CD4-positive, alpha-beta T cell treated with Interleukin-6 at 100 ng/mL for 8 hours (primary cell): Measurements from ENCODE around the gene UQCR10.

Source experiments
- DNase-seq: peaks from one replicate; pipeline ENCODE4 v3.0.0-alpha.2; 2020; ENCODE audit warnings: mixed read lengths, low spot score

Gene UQCR10

DNA sequence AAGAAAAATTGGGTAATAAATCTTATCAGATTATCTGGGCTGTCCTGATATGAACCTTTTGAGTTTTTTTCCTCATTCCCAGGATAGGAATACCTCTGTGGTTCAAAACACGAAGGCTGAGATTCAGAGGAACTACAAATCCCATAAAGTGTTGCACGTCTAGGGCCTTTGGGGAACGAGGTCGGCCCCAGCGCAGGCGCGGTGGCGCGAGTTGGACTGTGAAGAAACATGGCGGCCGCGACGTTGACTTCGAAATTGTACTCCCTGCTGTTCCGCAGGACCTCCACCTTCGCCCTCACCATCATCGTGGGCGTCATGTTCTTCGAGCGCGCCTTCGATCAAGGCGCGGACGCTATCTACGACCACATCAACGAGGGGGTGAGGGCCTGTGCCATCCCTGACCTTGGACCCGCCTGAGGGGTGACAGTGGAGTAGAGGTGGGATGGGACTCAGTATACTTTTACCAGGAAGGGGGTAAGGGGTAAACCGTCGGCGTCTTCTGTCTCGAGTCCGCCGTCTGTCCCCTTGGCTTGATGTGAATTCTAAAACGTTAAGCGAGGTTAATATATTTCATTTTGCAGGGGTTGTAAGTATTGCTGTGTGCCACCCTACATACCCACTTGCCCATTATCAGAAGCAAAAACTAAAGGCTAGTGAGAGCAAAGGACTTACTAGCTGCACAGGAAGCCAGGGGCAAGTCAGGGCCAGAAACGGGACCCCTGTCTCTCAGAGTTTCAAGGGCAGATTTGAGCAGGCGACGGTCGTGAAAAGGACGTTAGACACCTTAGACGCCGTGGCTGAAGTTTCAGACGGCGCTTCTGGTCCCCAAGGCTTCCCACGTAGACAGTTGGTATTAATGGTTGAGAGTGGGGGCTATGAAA, at the start of gene UQCR10:
TSS of gene UQCR10 (plus strand) at position 199 of the 881 bp plus-strand sequence. CDS start at position 229, 30 bp downstream.
- DNase-seq, result peak; percentile 92

- DNase-seq, result no peak
Observed at GRCh38 chr22:29717789-29718188, 49.4 kb upstream of the UQCR10 start.

DNA sequence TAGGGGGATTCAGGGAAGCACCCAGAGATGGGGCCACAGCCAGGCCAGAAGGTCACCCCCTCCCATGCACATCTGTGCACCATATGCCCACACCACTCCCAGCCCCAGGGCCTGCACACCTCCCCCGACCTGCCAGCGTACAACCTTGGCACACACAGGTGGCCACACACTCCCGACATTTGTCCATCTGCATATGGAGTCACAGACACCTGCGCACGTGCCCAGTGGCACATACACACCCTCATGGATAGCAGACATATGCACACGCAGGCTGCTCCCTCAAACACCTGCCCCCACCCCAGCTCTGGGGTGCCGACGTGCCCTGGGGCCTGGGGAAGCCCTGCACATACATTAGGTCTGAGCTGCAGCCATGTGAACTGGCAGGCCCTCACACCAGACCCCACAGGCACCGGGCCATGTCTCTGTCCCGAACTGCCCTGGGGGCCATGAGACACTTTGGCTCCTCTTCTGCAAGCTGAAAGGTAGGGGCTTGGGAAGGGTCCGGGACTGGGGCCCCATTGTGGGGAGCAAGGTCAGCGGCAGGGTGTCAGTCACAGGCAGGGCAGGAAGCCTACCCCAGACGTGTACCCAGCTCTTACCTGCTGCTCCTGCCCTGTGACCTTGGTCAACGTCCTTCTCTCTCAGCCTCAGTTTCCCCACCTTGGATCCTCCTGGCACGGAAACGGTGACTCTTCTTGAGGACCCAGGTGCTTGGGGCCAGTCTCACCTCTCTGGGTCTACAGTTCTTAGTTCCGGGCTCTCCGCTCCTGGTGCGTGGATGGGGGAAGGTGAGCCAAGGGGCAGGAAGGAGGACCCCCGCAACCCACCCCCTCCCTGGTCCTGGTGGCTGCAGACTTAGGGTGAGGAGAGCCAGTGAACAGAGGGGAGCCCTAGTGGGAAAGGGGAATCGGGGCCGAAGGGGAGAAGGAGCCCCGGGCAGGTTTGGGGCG, 47.9 kb upstream of the UQCR10 start:
- no peak for DNase-seq

- no peak for DNase-seq
Observed at GRCh38 chr22:29719899-29720645, 47.1 kb upstream of the UQCR10 start, which contains the start of gene CABP7. TSS of gene CABP7 (plus strand) at chr22:29720003. CDS start at chr22:29720425, 422 bp downstream.

DNA sequence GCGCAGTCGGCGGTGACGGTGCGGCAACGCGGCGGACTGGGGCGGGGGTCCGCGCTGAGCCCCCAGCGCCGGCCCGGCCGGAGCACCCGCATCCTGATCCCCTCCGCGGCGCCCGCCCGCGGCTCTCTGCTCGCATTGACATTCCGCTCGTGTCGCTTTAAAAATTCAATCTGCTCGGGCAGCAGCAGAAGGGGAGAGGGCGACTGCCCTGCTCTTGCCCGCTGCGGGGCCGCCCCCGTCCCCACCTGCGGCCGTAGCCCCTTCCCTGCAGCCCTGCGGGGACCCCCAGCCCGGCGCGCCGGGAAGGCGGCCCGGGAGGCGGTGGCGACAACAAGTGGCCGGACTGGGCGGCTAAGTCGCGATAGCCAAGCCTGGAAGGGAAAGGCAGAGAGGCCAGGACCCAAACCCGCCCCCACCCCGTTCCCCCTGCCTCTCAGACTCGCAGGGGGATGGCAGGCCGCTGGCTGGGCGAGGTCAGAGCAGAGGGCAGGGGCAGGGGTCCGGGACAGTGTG, 46.3 kb upstream of the UQCR10 start:
- no peak for DNase-seq

GRCh38 chr22:29722151-29722550, 45.0 kb upstream of the UQCR10 start:
- no peak for DNase-seq

DNA sequence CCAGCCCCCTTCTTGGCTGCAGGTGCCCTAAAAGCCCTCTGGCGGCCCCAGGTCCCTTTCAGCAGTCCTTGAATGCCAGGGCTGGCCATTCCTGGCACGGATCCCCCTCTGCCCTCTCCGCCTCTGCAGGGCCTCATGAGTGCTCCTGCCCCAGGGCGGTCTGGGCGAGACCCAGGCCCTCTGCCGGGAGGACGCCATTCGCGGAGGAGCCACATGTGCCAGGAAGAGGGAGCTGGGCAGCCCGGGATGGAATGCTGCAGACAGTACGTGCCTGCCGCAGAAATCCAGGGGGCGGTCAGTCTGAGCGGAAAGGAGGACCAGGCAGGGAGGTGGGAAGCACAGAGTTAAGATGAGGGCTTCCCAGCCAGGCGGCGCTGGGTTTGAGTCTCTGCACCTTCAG, 44.6 kb upstream of the UQCR10 start:
- DNase-seq, result no peak

GRCh38 chr22:29723766-29724165, 43.4 kb upstream of the UQCR10 start:
- DNase-seq, result no peak

- DNase-seq, result no peak
Observed at GRCh38 chr22:29724843-29725242, 42.3 kb upstream of the UQCR10 start.

DNA sequence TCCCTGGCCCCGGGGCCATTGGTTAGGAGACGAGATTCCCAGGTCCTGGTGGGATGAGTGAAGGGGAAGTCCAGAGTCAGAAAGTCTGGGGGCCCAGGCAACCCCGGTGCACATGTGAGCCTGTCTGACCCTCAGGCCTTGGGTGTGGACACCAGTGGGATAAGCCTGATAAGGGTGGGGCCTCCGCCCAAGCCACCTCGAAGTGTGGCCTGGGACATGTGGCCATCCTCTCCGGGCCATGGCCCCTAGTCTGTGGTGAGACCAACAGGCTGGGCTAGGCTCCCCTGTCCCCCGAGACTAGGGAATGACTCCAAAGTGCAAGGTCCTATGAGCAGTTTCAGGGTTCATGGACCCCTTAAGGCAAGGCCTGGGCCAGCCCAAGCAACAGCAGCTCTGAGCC, 41.1 kb upstream of the UQCR10 start:
- DNase-seq, result no peak

DNA sequence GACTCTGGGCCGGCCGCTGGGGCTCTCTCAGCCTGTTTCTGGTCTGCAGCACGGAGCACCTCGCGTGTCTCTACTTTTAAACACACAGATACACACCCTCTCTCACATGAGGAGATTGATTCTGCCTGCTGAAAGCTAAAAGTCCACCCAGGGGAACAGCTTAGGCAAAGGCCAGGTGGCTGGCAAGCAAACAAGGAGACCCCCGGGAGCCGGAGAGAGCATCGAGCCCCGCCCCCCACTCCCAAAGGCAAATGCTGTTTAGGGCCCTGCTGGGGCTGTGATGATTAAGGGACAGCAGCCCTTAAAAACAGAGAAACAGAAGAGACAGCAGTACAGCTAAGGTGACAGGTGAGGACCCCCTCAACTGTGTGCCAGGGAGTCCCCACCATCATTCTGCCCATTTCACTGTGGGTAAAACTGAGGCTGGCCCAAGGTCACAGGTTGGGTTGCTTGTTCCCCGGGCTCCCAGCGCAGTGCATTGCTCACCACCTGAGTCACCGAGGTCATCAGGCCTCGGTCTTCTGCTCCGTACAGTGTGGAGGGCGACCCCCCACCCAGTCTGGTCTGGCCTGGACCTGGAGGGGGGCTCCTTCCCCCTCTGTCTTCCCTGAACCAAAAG, 40.5 kb upstream of the UQCR10 start:
- DNase-seq, result no peak

DNA sequence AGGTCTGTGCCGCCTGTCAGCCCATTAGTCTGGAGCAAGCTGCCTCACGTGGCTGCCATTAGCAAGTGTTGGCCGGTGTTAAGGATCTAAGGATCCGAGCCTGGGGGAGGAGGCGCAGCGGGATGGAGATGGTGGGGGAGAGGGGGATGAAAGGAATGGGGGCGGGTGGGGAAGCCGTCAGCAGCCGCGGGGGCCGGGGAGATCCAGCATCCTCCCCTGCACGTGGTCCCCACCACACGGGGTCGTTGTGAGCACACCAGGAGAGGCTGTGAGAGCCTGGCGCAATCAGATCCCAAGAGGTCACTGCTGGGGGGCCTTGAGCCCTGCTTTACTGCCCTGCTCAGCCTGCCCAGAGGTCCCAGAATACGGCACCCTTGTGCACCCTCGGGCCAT, 40.0 kb upstream of the UQCR10 start:
- DNase-seq, result no peak

DNA sequence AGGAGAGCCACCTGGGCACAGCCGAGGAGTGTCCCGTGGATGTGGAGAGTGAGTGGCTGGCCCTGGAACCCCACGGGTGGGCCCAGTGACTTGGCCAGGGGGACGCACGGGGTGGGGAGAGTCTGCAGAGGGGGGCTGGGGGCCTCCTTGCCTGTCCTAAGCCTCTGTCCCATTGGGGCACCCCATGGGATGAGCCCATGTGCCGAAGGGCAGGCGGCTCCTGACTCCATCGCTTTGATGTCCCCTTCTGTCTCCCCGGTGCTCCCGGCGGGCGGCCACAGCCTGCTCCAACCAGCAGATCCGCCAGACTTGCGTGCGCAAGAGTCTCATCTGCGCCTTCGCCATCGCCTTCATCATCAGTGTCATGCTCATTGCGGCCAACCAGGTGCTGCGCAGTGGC, 38.0 kb upstream of the UQCR10 start:
- DNase-seq, result no peak

DNA sequence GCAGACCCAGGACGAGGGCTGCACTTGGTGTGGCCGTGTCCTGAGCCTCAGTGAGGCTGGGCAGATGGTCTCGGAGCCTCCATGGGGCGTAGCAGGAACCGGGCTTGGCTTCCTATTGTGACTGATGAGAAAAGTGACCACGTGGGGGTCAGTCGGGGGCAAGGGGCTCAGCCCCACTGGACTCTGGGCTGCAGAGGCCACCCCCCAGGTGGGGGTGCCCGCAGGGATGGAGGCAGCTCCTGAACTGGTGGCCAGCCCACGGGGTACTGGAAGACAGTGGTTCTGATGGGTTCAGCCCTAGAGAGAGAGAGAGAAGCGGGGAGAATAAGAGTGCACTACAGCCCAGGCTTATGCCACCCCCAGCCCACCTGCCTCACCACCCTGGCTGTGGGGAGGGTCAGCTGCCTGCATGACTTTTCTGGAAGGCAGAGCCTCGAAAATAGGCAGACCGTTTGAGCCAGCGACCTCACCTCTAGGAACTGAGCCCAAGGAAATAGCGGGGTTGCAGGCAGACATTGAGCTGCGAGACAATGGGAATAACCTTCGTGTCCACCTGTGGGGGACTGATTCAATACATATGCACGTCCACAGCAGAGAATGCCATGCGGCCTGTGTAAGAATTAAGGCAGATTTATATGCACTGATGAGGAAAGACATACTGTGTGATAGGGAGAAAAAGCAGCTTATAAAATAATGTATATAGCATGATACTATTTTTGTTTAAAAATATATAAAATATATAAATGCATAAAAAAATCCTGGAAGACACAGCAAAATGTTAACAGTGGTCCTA, 35.9 kb upstream of the UQCR10 start:
- no peak for DNase-seq

- DNase-seq, result no peak
Observed at GRCh38 chr22:29732883-29733282, 34.3 kb upstream of the UQCR10 start.

GRCh38 chr22:29733362-29734201, 33.6 kb upstream of the UQCR10 start:
- no peak for DNase-seq

DNA sequence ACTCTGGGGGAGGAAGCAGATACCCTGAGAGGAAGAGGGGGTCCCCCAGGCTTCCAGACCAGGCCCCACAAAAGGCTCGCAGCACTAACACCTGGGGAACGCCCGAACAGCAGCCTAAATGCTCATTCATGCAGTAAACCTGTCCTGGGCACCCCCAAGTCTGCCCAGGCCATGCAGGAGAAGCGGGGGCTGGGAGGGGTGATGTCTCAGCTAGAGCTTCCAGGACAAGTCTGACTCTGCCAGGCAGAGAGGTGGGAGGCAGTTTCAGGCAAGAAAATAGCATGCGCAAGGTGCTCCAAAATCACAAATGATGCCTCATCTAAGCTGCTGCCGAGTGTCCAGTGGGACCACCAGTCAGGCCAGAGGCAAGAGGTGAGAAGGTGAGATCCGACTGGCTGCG, 32.8 kb upstream of the UQCR10 start:
- DNase-seq, result no peak

DNA sequence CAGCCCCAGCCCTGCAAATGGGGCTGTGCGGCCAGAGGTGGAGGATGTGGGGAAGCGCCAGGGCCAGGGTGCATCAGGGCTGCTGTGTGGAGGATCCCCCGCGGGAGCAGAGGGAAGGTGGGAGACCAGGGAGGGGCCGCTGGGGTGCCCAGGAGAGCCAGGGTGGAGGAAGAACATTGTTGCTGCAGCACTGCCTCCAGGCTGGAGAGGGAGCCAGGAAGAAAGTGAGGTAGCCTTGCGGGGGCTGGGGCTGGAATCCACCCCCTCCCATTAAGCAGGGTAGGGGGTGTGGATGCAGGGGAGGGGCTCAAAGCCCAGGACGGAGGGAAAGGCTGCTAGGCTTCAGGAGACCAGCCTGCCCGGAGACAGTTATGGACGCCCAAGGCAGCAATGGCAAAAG, 32.3 kb upstream of the UQCR10 start:
- DNase-seq, result no peak

DNA sequence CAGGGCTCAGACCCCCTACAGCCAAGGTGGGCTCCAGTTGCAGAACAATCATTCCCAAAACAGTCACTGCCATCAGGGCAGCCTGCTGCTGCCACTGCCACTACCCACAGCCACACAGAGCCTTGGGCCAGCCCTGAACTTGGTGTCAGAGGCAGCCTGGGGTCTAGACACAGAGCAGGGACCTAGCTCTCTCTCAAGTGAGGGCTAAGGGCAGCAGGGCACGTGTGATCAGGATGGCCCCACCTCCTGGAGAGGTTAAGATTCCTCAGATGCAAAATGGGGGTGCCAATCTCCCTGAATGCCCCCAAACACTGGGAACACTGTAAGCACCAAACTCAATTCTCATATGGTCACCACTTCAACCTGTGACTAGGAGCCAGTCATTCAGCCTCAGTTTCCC, 31.8 kb upstream of the UQCR10 start:
- no peak for DNase-seq
